CD4-positive, alpha-beta T cell treated with Interleukin-6 for 4 hours (primary cell): Measurements from ENCODE around the gene NCAPD2.
A peak's percentile ranks its signal among the peaks of the same experiment; 100 is the strongest.

Experiments used
- DNase-seq: peaks from one replicate; pipeline ENCODE4 v3.0.0-alpha.2; 2020; ENCODE audit warnings: mixed read lengths

The NCAPD2 gene

DNA sequence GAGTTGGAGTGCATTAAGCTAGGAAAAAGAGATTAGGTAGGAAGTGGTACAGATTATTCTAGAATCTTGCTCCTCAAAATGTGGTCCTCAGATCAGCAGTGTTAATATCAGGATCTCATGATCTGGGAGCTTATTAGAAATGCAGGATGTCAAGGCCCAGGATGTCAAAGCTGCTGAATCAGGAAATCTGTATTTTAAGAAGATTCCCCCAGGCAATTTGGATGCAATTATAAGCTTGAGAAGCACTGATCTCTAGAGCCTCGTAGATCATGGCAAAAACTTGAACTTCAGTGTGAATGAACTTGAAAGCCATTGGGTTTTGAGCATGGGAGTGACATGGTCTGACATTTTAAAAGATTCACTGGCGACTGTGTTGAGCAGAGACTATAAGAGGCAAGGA, 6.6 kb downstream of the NCAPD2 start:
- DNase-seq = no peak

DNA sequence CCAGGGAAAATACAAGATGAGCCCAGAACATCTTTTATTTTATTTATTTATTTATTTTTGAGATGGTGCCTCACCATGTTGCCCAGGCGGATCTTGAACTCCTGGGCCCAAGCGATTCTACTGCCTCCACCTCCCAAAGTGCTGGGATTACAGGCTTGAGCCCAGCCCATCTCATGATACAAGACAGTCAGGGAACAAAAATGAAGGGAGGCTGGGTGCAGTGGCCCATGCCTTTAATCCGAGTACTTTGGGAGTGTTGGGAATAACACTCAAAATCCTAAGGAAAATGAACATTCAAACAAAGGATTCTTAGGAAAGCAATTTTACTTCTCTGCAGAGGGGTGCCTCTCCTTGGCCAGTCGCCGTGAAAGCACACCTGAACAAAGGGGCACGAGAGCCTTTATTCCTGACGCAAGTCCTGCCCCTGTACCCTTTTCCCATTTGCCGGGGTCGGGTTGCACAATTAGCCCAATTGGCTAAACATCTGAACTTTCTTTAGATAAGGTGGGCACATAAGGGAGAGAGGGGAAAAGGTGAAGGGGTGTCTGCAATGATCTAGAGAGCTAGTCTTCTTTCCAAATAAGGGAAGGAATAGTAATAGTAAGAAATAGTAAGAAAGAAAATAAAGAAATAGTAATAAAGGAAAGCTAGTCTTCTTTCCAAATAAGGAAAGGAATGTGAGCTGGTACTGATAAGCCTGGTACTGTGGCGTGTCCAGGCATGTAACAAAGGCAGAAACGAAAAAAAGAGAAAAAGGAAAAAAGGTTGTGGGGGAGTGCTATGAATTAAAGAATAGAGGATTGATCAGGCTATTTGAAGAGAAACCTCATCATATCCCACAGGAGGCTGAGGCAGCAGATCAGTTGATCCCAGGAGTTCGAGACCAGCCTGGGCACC, 13.4 kb downstream of the NCAPD2 start:
- no peak for DNase-seq

DNA sequence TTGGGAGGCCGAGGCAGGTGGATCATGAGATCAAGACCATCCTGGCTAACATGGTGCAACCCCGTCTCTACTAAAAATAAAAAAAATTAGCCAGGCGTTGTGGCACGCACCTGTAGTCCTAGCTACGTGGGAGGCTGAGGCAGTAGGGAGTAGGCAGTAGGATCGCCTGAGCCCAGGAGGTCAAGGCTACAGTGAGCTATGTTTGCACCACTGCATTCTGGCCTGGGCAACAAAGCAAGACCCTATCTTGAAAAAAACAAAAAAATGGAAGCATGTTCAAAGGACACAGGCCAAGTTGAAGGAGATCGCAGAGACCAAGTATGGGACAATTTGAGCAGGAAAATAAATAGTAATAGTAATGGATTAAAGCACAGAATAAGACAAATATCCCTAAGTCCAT, 14.2 kb downstream of the NCAPD2 start:
- no peak for DNase-seq

DNA sequence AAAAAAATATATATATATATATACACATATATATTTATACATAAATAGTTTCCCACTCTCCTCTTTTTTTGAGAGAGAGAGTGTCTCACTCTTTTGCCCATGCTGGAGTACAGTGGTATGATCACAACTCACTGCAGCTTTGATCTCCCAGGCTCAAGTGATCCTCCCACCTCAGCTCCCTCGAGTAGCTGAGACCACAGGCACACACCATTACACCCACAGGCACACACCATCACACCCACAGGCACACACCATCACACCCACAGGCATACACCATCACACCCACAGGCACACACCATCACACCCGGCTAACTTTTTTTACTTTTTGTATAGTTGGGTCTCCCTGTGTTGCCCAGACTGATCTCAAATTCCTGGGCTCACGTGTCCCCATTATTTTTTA, 26.3 kb downstream of the NCAPD2 start:
- no peak for DNase-seq

DNA sequence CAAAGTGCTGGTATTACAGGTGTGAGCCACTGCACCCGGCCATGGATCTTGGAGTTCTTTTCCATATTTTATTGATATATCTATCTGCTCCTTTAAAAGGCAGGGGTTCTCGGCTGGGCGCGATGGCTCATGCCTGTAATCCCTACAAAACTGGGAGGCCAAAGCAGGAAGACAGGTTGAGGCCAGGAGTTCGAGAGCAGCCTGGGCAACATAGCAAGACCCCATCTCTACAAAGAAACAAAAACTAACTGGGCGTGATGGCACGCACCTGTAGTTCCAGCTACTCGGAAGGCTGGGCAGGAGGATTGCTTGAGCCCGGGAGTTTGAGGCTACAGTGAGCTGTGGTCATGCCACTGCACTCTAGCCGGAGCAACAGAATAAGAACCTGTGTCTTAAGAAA, 28.3 kb downstream of the NCAPD2 start:
- no peak for DNase-seq

DNA sequence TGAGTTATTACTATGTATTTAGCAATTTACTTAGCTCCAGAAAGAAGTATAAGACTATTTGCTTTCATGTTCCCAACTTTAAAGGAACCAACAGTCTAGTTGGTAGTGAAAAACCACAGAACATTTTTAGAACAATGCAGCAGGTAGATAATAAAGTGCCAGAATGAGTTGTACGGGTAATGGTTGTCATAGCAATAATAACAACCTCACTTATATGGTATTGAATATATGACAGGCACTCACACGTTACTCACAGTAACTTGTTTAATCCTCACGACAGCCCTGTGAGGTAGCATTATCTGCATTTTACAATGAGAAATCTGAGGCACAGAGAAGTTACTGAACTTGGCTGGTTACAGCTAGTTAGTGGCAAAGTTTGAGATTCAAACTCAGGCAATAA, 29.8 kb downstream of the NCAPD2 start:
- DNase-seq = no peak

DNA sequence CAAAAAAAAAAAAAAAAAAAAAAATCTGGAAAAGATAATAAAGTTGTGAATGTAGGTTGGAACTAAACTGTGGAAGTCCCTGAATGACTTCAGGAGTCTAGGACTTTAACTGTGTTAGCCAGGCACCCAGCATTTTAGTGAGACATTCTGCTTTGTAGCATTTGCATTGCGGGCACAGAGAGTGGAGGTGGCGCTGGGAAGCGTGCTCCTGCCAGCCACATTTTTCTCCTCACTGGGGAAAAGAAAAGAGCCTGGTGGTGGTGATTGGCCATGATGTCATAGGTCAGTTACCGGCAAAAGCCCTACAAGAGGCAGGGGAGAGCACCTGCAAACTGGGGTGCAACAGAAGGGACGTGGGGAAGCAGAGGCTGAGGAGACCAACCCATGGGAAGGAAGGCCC, 30.7 kb downstream of the NCAPD2 start:
- no peak for DNase-seq

DNA sequence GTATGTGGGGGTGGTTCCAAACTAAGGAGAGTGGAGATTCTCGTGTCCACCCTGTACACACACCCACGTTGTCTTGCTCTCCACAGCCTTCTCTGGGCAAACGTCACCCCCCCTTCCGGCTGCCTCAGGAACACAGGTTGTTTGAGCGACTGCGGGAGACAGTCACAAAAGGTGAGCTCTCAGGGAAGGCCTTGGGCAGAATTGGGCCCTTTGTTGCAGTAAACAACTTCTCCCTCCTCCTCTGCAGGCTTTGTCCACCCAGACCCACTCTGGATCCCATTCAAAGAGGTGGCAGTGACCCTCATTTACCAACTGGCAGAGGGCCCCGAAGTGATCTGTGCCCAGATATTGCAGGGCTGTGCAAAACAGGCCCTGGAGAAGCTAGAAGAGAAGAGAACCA, 32.3 kb downstream of the NCAPD2 start:
- DNase-seq = no peak

DNA sequence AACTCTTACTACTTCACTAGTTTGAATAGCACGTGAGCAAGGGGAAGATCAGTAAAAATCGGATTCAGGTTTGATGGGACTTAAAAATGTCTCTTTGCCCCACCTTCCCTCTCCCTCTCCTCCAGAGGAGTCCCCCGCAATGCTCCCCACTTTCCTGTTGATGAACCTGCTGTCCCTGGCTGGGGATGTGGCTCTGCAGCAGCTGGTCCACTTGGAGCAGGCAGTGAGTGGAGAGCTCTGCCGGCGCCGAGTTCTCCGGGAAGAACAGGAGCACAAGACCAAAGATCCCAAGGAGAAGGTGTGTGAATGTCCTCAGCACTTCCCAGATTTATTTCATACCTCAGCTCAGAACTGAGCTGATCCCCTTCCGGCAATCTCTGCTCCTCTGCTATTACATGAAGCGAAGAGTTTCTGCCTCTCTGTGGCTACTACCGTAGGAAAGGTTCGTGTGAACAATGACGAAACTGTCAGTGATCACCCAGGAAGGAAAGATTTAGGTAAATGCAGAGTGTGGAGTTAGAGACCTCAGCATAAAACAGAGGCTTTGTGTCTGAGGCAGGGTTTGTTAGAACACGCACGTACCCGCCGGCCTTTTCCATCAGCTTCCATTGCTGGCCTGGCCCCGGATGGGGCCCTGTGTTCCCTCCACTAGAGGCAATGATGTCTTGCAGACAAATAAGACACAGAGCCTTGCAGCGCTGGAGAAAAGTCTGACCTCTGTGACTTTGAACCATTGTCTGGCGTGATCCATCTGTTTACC, 33.0 kb downstream of the NCAPD2 start:
- DNase-seq = no peak

DNA sequence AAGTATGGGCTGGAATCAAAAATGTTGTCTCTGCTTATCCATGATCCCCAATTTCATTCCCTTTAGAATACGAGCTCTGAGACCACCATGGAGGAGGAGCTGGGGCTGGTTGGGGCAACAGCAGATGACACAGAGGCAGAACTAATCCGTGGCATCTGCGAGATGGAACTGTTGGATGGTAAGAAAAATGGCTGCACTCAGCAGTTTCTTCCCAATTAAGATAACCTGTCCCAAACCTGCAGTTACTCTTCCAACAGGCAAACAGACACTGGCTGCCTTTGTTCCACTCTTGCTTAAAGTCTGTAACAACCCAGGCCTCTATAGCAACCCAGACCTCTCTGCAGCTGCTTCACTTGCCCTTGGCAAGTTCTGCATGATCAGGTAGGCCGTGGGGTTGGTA, 33.8 kb downstream of the NCAPD2 start:
- no peak for DNase-seq

DNA sequence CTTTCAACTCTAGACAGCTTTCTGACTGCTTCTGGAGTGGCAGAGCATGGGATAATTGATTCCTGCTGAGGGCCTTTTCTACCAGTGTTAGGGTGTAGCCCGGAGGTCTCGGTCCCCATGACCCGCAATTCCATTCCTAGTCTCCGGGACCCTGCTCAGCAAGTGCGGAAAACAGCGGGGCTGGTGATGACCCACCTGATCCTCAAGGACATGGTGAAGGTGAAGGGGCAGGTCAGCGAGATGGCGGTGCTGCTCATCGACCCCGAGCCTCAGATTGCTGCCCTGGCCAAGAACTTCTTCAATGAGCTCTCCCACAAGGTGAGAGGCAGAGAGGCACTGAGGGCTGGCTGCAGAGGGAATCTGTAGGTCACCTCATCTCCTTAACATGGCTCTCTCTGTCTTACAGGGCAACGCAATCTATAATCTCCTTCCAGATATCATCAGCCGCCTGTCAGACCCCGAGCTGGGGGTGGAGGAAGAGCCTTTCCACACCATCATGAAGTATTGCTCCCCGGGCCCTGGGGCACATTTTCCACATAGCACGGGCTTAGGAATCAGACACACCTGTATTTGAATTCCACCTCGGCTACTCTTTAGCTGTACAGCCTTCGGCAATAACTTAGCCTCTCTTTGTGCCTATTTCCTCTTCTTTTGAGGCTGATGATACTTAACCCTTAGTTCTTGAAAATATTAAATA, 34.8 kb downstream of the NCAPD2 start:
- no peak for DNase-seq

DNA sequence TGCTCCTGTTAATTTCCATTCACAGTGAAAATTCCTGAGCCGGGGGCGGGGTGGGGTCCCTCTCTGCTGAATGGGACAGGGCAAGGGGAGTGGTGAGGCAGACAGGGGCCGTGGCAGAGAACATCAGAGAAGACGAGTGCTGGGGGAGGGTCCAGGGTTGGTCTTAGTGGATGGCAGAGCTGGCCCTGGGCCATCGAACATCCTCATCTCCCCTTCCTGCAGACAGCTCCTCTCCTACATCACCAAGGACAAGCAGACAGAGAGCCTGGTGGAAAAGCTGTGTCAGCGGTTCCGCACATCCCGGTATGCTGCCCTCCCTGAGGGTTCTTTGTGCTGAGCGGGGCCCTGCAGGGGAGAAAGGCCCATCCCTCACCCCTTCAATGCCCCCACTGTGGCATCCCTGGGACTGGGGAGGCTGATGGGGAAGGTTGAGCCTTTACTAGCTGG, 35.4 kb downstream of the NCAPD2 start:
- no peak for DNase-seq

DNA sequence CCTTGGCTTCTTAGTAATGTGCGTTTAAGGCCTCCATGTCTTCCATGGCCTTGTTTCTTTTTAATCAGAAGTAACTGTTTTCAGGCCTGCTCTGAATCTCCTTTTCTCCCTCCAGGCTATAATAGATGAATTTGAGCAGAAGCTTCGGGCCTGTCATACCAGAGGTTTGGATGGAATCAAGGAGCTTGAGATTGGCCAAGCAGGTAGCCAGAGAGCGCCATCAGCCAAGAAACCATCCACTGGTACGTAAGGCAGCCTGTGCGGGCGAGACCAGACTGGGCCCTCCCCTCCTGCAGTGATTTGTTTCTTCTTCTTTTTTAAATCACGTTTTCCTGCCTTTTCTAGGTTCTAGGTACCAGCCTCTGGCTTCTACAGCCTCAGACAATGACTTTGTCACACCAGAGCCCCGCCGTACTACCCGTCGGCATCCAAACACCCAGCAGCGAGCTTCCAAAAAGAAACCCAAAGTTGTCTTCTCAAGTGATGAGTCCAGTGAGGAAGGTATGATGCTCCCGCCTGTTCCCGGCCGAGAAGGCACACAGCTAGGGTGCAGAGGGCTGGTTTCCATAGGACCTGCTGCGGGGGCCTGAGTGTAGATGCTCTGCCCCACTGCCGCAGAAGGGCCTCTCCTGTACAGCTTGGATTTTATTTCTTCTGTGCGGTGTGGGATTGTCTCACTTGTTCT, 36.8 kb downstream of the NCAPD2 start:
- no peak for DNase-seq

DNA sequence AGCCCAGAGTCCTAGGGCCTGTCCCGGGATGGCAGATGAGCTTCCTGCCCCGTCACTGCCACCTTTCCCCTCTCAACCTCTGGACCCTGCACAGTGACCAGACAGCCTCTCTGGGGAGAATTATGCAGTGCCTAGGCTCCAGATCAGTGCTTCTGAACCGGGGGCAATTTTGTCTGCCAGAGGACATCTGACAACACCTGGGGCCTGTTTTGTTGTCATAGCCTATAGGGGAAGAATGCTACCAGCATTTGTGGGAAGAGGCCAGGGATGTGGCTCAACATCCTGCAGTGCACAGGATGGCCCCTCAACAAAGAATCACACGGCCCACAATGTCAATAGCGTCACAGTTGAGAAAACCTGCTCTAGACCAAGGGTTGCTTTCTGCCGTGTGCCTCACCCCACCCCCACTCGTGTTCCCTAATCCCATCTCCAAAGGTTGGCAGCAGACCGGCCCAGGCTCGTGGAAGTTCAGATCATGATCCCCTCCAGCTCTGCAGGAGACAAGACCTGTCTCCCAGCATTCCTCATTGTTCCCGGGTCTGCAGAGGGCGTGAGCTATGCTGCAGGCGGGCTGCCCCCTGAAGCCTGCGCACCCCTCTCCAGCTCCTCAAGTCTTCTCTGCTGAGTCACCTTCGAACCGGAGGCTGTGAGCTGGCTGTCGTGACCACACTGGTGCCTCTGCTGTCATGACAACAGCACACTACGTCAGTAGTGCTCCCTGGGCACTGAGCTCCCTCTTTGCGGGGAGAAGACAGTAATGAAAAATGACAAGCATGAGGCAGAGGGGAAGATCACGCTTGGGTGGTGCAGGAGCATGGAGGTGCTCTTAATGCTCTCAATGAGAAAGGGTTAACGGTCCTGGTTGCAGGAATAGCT, 38.4 kb downstream of the NCAPD2 start:
- DNase-seq = peak; percentile 88

DNA sequence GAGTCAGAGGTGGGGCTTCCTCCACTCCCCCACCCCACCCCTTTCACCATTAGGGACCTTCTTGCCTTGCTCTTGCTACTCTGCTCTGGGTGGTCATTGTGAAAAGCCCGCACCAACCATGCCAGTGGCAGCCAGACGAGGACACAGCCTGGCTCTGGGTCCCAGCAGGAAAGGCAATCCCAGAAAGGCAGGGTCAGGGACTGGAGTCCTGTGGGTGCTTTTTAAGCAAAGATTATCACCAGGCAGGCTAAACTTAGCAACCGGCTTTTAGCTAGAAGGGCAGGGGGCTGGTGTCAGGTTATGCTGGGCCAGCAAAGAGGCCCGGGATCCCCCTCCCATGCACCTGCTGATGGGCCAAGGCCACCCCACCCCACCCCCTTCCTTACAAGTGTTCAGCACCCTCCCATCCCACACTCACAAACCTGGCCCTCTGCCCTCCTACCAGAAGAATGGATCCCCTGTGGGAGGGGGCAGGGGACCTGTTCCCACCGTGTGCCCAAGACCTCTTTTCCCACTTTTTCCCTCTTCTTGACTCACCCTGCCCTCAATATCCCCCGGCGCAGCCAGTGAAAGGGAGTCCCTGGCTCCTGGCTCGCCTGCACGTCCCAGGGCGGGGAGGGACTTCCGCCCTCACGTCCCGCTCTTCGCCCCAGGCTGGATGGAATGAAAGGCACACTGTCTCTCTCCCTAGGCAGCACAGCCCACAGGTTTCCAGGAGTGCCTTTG, 39.2 kb downstream of the NCAPD2 start:
- peak; percentile 20 for DNase-seq

DNA sequence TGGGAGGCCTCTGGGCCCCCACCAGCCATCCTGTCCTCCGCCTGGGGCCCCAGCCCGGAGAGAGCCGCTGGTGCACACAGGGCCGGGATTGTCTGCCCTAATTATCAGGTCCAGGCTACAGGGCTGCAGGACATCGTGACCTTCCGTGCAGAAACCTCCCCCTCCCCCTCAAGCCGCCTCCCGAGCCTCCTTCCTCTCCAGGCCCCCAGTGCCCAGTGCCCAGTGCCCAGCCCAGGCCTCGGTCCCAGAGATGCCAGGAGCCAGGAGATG, 39.7 kb downstream of the NCAPD2 start:
- DNase-seq = no peak

DNA sequence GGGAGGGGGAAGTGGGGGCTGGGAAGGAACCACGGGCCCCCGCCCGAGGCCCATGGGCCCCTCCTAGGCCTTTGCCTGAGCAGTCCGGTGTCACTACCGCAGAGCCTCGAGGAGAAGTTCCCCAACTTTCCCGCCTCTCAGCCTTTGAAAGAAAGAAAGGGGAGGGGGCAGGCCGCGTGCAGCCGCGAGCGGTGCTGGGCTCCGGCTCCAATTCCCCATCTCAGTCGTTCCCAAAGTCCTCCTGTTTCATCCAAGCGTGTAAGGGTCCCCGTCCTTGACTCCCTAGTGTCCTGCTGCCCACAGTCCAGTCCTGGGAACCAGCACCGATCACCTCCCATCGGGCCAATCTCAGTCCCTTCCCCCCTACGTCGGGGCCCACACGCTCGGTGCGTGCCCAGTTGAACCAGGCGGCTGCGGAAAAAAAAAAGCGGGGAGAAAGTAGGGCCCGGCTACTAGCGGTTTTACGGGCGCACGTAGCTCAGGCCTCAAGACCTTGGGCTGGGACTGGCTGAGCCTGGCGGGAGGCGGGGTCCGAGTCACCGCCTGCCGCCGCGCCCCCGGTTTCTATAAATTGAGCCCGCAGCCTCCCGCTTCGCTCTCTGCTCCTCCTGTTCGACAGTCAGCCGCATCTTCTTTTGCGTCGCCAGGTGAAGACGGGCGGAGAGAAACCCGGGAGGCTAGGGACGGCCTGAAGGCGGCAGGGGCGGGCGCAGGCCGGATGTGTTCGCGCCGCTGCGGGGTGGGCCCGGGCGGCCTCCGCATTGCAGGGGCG, 40.2 kb downstream of the NCAPD2 start, which contains the start of gene GAPDH:
Gene GAPDH, plus strand, starts transcription at position 595 of the 772 bp plus-strand sequence. CDS start 316 bp downstream, outside the sequence.
- DNase-seq = peak; percentile 89

DNA sequence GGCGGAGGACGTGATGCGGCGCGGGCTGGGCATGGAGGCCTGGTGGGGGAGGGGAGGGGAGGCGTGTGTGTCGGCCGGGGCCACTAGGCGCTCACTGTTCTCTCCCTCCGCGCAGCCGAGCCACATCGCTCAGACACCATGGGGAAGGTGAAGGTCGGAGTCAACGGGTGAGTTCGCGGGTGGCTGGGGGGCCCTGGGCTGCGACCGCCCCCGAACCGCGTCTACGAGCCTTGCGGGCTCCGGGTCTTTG, 40.7 kb downstream of the NCAPD2 start:
- no peak for DNase-seq

DNA sequence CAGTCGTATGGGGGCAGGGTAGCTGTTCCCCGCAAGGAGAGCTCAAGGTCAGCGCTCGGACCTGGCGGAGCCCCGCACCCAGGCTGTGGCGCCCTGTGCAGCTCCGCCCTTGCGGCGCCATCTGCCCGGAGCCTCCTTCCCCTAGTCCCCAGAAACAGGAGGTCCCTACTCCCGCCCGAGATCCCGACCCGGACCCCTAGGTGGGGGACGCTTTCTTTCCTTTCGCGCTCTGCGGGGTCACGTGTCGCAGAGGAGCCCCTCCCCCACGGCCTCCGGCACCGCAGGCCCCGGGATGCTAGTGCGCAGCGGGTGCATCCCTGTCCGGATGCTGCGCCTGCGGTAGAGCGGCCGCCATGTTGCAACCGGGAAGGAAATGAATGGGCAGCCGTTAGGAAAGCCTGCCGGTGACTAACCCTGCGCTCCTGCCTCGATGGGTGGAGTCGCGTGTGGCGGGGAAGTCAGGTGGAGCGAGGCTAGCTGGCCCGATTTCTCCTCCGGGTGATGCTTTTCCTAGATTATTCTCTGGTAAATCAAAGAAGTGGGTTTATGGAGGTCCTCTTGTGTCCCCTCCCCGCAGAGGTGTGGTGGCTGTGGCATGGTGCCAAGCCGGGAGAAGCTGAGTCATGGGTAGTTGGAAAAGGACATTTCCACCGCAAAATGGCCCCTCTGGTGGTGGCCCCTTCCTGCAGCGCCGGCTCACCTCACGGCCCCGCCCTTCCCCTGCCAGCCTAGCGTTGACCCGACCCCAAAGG, 41.2 kb downstream of the NCAPD2 start:
- DNase-seq = peak; percentile 86

DNA sequence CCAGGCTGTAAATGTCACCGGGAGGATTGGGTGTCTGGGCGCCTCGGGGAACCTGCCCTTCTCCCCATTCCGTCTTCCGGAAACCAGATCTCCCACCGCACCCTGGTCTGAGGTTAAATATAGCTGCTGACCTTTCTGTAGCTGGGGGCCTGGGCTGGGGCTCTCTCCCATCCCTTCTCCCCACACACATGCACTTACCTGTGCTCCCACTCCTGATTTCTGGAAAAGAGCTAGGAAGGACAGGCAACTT, 41.7 kb downstream of the NCAPD2 start:
- no peak for DNase-seq
